Stimulated activated CD8-positive, alpha-beta memory T cell treated with anti-CD3 and anti-CD28 coated beads, Interleukin-15, amount 100 ng/mL, for 48 hours (primary cell): ENCODE data around the gene TMEM178B.
"Not testable (repeated sequence)": the region's sequence is repeated elsewhere in the genome, so short reads cannot be mapped to it uniquely, and the experiment has no call there.

Experiments used
- DNase-seq, 2 donors: peaks; one replicate each; pipeline ENCODE4 v3.0.0-alpha.2; 2020; ENCODE audit warnings: low read depth in 2 of 2

Gene TMEM178B

DNA sequence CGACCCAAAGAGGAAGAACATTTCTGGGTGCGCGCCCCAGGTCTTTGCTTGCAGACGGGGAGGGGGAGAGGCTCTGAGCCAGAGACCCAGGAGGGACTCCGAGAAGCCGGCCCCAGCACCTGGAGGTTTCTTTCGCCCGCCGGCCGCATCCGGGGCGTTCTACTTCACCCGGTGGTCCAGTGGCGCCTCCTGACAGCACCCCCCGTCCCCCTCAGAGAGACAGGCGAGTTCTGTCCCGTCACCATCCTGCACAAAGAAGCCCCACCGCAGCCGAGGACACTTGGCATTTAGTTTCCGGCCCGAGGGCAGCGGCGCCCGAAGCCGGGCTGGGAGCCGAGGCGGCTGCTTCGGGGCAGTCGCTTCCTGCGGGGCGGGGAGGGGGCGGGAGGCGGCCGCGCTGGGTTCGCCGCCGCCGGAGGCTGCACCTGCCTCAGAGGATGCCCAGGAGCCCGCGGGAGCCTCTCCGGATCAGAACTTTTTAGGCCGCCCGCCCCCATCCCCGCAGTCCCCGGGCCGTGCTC, at the start of gene TMEM178B:
Gene TMEM178B, plus strand, starts transcription at position 424 of the 521 bp plus-strand sequence.
- no peak for DNase-seq

DNA sequence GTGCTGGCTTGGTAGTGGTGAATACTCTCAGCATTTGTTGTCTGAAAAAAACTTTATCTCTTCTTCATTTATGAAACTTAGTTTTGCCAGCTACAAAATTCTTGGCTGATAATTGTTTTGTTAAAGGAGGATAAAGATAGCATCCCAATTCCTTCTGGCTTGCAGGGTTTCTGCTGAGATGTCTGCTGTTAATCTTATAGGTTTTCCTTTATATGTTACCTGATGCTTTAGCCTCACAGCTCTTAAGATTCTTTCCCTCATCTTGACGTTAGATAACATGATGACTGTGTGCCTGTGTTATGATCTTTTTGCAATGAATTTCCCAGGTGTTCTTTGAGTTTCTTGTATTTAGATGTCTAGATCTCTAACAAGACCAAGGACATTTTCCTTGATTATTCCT, 49.2 kb upstream of the TMEM178B start:
- no peak for DNase-seq

DNA sequence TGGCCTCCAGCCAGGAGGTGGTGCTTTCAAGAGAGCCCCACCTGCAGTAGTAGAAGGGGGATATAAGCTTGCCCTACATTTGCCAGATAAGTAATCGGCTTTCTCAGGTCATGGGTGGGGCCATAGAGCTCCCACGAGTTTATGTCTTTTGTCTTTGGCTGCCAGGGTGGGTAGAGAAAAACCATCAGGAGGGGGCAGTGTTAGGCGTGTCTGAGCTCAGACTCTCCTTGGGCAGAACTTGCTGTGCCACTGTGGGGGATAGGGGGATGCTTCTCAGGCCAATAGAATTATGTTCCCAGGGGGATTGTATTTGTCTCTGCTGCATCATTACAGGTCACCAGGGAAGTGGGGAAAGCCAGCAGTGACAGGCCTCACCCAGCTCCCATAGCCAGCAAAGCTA, 46.8 kb upstream of the TMEM178B start:
- no peak for DNase-seq

DNA sequence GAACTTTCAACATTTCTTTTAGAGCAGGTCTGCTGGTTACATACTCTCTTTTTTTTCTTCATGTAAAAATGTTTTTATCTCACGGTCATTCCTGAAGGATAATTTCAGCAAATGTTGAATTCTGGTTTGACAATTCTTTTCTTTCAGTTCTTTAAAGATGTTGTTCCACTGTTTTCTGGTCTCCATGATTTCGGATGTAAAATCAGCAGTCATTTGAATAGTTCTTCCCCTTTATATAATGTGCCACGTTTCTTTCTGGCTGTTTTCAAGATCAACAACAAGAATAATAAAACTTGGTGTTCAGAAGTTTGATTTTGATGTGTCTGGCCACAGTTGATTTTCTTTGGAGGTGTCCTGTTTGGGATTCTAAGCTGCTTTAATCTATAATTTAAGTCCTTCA, 45.1 kb upstream of the TMEM178B start:
- DNase-seq, result no peak

DNA sequence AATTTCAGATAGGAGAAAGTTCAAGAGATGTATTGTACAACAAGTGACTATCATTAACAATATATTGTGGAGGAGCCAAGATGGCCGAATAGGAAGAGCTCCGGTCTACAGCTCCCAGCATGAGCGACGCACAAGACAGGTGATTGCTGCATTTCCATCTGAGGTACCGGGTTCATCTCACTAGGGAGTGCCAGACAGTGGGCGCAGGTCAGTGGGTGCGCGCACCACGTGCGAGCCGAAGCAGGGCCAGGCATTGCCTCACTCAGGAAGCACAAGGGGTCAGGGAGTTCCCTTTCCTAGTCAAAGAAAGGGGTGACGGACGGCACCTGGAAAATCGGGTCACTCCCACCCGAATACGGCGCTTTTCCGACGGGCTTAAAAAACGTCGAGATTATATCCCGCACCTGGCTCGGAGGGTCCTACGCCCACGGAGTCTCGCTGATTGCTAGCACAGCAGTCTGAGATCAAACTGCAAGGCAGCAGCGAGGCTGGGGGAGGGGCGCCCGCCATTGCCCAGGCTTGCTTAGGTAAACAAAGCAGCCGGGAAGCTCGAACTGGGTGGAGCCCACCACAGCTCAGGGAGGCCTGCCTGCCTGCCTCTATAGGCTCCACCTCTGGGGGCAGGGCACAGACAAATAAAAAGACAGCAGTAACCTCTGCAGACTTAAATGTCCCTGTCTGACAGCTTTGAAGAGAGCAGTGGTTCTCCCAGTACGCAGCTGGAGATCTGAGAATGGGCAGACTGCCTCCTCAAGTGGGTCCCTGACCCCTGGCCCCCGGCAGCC, 41.1 kb upstream of the TMEM178B start:
- DNase-seq, result not testable (repeated sequence)

DNA sequence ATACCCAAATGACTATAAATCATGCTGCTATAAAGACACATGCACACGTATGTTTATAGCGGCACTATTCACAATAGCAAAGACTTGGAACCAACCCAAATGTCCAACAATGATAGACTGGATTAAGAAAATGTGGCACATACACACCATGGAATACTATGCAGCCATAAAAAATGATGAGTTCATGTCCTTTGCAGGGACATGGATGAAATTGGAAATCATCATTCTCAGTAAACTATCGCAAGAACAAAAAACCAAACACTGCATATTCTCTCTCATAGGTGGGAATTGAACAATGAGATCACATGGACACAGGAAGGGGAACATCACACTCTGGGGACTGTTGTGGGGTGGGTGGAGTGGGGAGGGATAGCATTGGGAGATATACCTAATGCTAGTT, 35.8 kb upstream of the TMEM178B start:
- DNase-seq, result not testable (repeated sequence)

DNA sequence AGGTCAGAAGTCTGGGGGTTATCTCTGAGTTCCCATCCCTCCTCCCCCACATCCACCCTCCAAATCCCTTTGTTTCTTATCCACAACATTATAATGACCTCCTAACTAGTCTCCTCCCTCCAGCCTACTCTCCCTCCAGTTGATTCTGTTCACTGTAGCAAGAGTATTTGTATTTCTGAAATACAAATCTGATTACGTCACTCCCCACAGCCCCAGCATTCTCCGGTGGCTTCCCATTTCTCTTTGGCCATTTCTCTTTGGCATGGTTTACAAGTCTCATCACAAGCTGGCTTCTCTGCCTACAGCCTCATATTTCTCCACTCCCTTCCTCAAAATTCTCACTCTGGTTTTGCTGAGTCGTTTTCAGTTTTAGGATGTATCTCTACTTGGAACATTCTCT, 34.5 kb upstream of the TMEM178B start:
- no peak for DNase-seq

DNA sequence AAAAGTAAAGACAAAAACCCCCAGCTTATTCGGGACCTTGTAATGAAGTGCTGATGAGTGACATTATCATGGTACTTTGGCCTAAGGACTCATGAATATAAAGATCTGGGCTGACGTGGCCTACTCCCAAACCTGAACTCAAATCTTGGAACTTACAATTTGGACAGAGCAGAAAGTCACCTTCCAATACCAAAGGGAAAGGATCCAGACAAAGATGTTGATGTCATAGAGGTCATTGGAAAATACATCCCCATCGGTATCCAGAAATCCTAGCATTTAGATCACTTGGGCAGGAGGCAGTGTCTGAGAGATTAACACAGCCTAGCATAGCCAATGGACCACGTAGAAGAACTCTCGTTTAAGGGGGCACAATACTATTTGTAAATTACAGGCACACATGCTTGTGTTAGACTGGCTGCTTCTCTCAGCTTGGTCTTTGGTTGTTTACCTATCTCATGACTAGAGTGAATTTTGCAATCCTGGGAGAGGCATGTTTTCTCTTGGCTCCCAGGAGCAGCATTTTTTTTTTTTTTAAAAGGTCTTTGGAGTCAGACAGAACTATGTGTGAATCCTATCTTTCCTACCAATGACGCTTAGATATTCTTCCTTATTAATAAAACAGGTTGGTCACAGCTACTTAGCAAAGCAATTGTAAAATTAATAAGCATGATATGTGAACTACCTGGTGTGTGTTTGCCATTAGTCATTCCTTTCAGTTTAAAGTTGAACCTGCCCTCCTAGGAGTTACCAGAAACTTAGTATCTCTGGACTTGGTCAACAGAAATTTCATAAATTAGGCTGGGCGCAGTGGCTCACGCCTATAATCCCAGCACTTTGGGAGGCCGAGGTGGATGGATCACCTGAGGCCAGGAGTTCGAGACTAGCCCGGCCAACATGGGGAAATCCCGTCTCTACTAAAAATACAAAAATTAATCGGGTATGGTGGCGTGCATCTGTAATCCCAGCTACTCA, 31.4 kb upstream of the TMEM178B start:
- no peak for DNase-seq

DNA sequence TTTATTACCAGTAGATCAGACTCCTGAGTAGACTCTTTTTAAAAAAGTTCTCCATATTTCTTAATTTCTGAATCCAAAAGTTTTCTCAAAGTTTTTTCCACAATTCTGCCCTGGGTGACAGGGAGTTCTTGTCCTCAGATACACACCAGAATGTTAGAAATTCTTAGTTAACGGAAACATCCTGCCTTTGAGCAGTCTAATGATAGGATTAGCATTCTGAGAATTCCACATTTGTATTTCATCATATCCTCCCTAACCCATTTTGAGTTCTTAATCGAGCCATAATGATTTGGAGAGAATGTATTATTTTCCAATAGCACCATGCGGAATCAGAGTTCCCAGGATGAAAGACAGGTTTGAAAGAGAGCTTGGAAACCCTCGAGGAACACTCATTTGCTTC, 30.2 kb upstream of the TMEM178B start:
- DNase-seq, result no peak

DNA sequence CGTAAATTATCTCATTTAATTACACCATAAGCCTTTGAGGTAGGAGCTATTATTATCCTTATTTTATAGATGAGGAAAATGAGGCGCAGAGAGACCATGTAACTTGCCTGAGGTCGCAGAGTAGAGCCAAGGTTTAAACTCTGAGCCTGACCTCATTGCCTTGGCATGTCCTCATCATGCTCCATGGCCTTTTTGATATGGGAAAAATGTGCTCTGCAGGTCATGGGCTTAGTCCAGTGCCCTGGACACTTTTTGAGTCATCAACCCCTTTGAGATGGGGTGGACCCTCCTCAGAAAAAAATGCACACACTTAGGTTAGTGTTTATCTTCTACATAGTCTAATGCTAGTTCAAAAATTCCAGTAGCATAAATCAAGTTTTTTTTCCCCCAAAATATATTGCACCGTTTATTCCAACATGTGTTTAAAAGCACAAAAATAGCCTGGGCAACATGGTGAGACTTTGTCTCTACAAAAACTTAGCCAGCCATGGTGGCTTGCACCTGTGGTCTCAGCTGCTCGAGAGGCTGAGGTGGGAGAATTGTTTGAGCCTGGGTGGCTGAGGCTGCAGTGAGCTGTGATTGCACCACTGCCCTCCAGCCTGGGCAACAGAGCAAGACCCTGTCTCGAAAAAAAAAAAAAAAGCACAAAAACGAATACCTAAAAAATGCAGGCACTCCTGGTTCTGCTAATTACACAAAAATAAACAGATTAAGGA, 28.6 kb upstream of the TMEM178B start:
- DNase-seq, result no peak

DNA sequence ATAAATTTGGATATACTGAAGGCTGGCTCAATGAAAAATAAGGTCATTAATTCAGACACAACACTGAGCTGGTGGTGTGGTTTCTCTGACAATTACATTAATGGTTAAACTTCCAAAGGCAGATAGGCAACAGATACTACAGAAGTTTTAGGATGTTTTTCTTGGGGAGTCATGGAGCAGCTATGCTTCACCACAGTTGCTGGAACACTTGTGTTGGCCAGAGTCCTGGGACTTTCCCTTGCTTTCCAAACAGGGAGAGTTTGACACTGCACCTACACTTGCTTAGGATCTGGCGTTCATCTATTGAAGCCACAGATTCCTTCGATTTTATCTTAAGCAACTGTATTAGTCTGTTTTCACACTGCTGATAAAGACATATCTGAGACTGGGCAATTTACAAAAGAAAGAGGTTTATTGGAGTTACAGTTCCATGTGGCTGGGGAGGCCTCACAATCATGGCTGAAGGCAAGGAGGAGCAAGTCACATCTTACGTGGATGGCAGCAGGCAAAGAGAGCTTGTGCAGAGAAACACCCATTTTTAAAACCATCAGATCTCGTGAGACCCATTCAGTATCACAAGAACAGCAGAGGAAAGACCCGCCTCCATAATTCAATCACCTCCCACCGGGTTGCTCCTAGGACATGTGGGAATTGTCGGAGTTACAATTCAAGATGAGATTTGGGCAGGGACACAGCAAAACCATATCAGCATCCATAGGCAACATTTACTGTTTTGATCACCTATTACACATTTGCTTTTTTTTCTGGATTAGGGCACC, 27.8 kb upstream of the TMEM178B start:
- DNase-seq, result no peak

DNA sequence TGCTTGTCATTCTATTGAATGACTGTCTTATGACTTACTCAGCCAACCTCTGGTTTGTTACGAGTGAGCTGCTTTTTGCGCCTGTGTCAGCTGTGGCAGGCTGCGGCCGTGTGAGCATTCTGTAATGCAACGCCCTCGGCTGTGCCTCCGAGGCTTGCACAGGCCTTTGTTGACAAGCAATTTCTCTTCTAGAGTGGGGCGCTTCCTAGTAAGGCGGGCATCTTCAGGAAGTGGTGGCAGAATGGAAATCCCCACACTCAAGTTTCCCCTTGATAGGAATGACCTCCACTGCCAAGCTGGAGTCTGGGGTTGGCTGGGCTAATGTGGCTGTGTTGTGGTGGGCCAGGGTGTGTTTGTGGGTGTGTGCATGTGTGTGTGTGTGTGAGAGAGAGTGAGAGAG, 20.2 kb upstream of the TMEM178B start:
- peak in 1 of 2 donors; percentile 52 for DNase-seq

DNA sequence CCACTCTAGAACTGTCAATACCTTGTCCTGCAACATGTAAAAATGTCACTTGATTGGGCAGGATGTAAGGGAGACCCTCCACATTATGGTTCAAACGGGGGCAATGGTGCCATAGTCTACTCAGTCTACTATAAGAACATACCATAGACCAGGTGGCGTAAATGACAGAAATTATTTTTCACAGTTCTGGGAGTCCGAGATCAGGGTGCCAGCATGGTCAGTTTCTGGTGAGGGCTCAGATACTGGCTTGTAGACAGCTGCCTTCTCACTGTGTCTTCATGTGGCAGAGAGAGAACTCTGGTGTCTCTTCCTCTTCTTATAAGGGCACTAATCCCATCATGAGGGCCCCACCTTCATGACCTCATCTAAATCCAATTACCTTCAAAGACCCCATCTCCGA, 18.7 kb upstream of the TMEM178B start:
- no peak for DNase-seq

DNA sequence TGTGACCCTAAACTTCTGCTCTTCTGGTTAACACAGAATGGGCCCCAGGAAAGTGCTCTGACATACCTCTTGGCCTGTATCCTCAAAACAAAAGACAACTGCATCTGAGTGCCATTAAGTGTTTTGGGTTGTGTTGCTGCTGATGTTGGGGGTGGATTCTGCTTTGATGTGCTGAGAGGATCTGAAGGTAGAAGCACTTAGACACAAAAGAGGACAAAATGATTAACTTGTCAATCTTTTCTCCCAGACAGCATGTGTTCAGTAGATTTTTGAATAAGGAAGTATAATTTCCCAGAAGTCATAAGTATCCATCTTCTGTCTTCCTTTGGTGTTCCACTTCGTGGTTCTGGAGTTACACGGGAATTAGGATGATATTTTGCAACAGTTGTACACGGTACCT, 16.1 kb upstream of the TMEM178B start:
- DNase-seq, result no peak

DNA sequence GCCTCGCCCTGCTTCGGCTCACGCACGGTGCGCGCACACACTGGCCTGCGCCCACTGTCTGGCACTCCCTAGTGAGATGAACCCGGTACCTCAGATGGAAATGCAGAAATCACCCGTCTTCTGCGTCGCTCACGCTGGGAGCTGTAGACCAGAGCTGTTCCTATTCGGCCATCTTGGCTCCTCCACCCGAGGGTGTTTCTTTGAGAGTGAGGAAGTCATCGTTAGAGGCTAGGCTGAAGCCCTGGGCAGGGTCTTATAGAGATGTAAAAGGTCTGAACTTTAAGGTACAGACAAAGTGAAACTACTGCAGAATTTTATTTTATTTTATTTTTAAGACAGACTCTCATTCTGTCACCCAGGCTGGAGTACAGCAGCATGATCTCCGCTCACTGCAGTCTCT, 6.0 kb upstream of the TMEM178B start:
- DNase-seq, result not testable (repeated sequence)

DNA sequence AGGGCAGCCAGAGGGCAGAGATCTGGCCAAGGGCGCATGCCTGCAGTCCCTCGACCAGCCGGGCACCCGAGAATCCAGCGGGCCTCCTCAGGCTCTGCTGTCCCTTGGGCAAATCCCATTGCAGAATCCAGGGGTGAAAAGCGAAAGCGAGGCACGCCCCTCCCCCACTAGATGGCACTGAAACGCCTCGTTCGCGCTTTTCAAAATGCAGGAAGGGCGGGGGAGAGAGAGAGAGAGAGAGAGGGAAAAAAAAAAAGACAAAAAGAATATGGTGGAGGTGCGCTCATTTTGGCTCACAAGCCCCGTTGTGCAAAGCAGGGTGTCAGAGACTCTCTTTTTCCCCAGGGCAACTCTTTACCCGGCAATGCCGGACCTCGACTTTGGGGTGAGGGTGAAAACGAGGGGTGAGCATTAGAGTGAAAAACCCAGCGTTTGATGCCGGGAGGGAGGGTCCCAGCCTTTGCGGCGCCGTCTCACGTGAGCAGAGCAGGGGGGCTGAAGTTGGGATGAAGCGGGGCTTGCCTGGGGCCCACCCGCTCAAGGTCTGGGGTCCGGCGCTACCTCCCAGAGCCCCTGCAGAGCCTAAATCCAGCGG, 2.5 kb upstream of the TMEM178B start:
- no peak for DNase-seq

DNA sequence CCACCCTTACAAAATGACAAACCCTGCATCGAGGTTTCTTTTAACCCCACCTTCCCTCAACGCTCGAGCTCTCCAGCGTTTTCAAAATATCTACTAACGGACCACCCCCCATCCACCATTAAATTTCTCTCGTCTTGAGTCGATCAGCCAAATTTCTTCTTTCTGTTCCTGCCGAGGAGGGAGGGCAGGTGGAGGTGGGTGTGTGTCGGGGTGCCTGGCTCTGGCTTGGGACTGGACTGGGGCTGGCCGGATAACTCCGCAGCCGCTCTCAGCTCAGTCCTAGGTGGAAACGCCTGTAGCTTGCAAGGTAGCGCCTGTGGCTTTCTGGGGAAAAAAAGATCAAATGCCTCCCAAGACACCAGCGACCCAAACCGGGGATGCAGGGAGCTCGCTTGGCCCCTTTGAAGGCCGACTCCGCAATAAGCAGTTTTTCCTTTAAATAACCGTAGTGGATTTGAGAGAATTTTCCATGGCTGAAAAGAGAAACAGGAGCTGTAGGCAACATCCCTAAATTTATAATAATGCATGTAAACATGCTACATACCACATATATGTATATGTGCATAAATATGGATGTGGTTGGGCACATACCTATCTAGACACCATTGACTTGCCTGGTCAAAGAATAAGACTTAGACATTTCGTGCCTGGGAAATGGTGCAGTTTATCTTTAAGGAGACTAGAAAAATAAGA, 1.9 kb upstream of the TMEM178B start:
- DNase-seq, result no peak

DNA sequence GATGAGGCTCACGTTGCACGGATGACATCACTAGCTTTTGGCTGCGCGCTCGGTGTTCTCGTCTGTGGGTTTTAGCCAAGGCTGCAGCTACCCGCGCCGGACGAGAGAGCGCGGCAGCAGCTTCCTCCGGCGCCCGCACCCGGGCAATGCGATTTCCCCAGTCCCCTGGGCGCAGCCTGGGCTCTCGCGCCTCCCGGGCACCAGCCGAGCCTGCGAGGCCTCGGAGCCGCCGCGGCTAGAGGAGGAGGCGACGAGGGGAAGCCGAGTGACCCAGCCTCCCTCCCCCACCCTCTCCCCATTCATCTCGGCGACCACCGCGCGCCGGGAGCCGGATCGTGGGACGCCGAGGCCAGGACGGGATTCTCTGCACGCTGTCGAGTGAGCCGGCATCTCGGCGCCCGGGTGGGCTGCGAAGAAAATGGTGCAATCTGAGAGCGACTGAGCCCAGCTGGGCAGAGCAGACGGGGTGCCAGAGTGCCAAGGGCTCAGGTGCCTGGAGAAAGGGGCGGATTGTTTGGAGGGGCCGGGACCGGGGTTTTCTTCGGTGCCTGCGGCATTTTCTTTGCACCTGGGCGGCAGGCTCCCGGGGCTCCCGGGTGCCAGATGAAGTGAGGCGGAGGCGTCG, 1.2 kb upstream of the TMEM178B start:
- no peak for DNase-seq

DNA sequence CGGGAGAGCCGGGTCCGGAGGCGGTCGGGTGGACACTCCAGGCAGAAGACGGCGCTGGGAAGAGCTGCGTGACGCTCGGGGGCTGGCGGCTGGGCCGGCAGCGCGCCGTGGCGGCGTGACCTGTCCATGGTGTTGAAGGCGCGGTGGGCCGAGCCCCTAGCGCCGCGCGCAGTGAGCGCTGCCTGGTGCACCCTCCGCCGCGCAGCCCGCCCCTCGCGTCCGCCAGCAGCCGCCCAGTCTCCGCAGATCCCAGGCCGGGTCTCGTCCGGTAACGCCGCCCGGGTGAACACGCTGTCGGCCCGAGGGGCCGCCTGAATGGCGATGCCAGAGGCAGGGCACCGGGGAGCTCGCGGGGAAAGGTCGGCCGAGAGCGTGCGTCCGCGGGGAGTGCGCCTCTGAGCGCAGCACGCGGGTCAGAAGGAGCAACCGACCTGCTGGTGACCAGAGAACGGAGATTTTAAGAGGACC, 657 bp upstream of the TMEM178B start:
- DNase-seq, result no peak
